HG03175 (cell line): ENCODE results near the gene PGPEP1.
"Not testable (repeated sequence)": the region's sequence is repeated elsewhere in the genome, so short reads cannot be mapped to it uniquely, and the experiment has no call there.

Experiments
- ATAC-seq: cut with Tn5 transposase; IDR thresholded peaks from one replicate; pipeline ENCODE4 v1.9.1; 2021; ENCODE audit warnings: mild to moderate bottlenecking, moderate library complexity; ENCODE audit not compliant: unreplicated experiment

Gene PGPEP1

GRCh38 chr19:18363787-18364186, 23.4 kb downstream of the PGPEP1 start:
- ATAC-seq: no peak

GRCh38 chr19:18364277-18364825, 24.0 kb downstream of the PGPEP1 start:
- ATAC-seq: not testable (repeated sequence)

GRCh38 chr19:18364826-18365528, 24.6 kb downstream of the PGPEP1 start:
- ATAC-seq: no peak

GRCh38 chr19:18366021-18366435, 25.6 kb downstream of the PGPEP1 start:
- ATAC-seq: no peak

GRCh38 chr19:18368504-18369222, 28.3 kb downstream of the PGPEP1 start:
- ATAC-seq: no peak

- no peak for ATAC-seq
Observed at GRCh38 chr19:18373407-18373891, 33.1 kb downstream of the PGPEP1 start.

GRCh38 chr19:18373892-18374629, 33.7 kb downstream of the PGPEP1 start:
- peak; percentile 91 for ATAC-seq

GRCh38 chr19:18377026-18377425, 36.6 kb downstream of the PGPEP1 start:
- no peak for ATAC-seq

GRCh38 chr19:18379803-18380747, 39.7 kb downstream of the PGPEP1 start:
- ATAC-seq: no peak

- ATAC-seq: no peak
Observed at GRCh38 chr19:18380843-18381242, 40.4 kb downstream of the PGPEP1 start.

- not testable (repeated sequence) for ATAC-seq
Observed at GRCh38 chr19:18383622-18384021, 43.2 kb downstream of the PGPEP1 start.

GRCh38 chr19:18384775-18385174, 44.4 kb downstream of the PGPEP1 start:
- no peak for ATAC-seq

GRCh38 chr19:18385359-18385674, 44.9 kb downstream of the PGPEP1 start:
- no peak for ATAC-seq

- ATAC-seq: no peak
Observed at GRCh38 chr19:18385675-18386542, 45.5 kb downstream of the PGPEP1 start, which contains the start of gene GDF15. Gene GDF15 (plus strand): TSS chr19:18386158. CDS start chr19:18386190, 32 bp downstream.

- no peak for ATAC-seq
Observed at GRCh38 chr19:18386543-18387271, 46.3 kb downstream of the PGPEP1 start.

GRCh38 chr19:18388100-18388959, 47.9 kb downstream of the PGPEP1 start:
- peak; percentile 83 for ATAC-seq

- no peak for ATAC-seq
Observed at GRCh38 chr19:18388960-18389725, 48.7 kb downstream of the PGPEP1 start.
